ENCODE data around the gene TDRD10.

TDRD10 gene

DNA sequence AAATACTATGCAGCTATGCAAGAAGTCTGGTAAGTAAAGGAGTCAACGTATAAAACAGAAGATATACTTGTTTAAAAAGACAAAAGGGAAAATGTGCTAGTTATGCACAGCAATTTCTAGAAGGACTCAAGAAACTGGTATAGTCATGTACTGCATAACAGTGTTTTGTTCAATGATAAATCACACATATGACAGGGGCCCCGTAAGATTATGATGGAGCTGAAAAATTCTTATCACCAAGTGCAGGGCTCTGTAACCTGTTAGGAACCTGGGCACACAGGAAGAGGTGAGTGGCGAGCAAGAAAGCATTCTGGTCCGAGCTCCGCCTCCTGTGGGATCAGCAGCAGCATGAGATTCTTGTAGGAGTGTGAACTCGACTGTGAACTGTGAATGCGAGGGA is 92.8 kb downstream of the TDRD10 start:
- no peaks in the 10 kb centered on the region for H3K27me3 ChIP-seq (ENCODE audit: insufficient read depth, low read length)
- peaks cover 15% of the 10 kb centered on the region for H3K4me1 ChIP-seq (ENCODE audit: control insufficient read depth, insufficient read depth, low read length, unreplicated experiment)
- peaks cover 59% of the 10 kb centered on the region for H3K79me2 ChIP-seq (ENCODE audit: control insufficient read depth, insufficient read depth, low read length, unreplicated experiment)
- H3K36me3 ChIP-seq (ENCODE audit: insufficient read depth, low read length) = peaks cover 78% of the 10 kb centered on the region
- H2AFZ ChIP-seq (ENCODE audit: low read length, unreplicated experiment) = no peak overlapping the region
- H3K27ac ChIP-seq (ENCODE audit: low read depth, low read length) = no peak overlapping the region
- H3K4me3 ChIP-seq (ENCODE audit: low read depth, low read length) = no peak overlapping the region

DNA sequence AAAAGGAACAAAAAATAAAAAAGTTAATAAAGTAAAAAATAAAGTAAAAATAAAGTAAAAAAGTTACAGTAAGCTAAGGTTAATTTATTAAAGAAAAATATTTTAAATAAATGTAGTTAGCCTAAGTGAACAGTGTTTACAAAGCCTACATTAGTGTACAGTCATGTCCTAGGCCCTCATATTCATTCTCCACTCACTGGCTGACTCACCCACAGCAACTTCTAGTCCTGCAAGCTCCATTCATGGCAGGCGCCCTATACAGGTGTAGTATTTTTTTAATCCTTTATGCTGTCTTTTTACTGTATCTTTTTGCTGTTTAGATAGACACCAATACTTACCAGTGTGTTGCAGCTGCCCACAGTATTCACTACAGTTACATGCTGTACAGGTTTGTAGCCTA is 93.6 kb downstream of the TDRD10 start:
- Histone ChIP-seq H3K79me2 (ENCODE audit: control insufficient read depth, insufficient read depth, low read length, unreplicated experiment) (peaks cover 66% of the 10 kb centered on the region), H2AFZ (ENCODE audit: low read length, unreplicated experiment) (no peak overlapping the region), H3K36me3 (ENCODE audit: insufficient read depth, low read length) (peaks cover 73% of the 10 kb centered on the region), H3K4me3 (ENCODE audit: low read depth, low read length) (no peak overlapping the region), H3K4me1 (ENCODE audit: control insufficient read depth, insufficient read depth, low read length, unreplicated experiment) (peaks cover 19% of the 10 kb centered on the region), H3K27ac (ENCODE audit: low read depth, low read length) (no peak overlapping the region), H3K27me3 (ENCODE audit: insufficient read depth, low read length) (no peaks in the 10 kb centered on the region)

Data from ACC112 (cell line).